Activated T-cell treated with anti-CD3 and anti-CD28 coated beads, Interleukin-2, amount 50 U/mL, for 72 hours (primary cell): Measurements from ENCODE around the gene KISS1R. TPM values are rescaled to one million over a fixed set of nuclear protein-coding genes. Genes with fewer than 3 reads are reported as not detected.

Source experiments
- ATAC-seq, 2 donors: fragments of 150-1000 bp; cut with Tn5 transposase; replicated peaks in 1 of 2; 2 replicates each; pipeline ENCODE4 v1.10.0; 2021; ENCODE audit warnings: moderate library complexity in 2 of 2, mild to moderate bottlenecking in 1 of 2
- DNase-seq, 2 donors: peaks; one replicate each; pipeline ENCODE4 v3.0.0; 2021 to 2022; ENCODE audit warnings: mixed read lengths in 1 of 2
- H3K27ac Mint-ChIP-seq: one replicate; pipeline ENCODE4 v1.8.0; 2022; ENCODE audit warnings: mild to moderate bottlenecking, moderate library complexity, mixed read lengths
- H3K27me3 Mint-ChIP-seq: one replicate; pipeline ENCODE4 v1.8.0; 2022; ENCODE audit warnings: low read depth, mixed read lengths
- H3K36me3 Mint-ChIP-seq, 2 donors: one replicate each; pipeline ENCODE4 v1.8.0; 2022; ENCODE audit warnings: mixed read lengths in 2 of 2, mild to moderate bottlenecking in 1 of 2; ENCODE audit not compliant: insufficient read depth in 2 of 2
- H3K4me1 Mint-ChIP-seq: one replicate; pipeline ENCODE4 v1.8.0; 2022; ENCODE audit warnings: low read depth, mixed read lengths
- H3K4me3 Mint-ChIP-seq, 2 donors: one replicate each; pipeline ENCODE4 v1.8.0; 2022; ENCODE audit warnings: mild to moderate bottlenecking in 2 of 2, mixed read lengths in 2 of 2, moderate library complexity in 2 of 2
- H3K9me3 Mint-ChIP-seq, 2 donors: one replicate each; pipeline ENCODE4 v1.8.0; 2022; ENCODE audit warnings: mixed read lengths in 2 of 2
- total RNA-seq, 2 donors: library from RNA; stranded (reverse); gene quantifications; one replicate each; pipeline ENCODE4 v1.2.3, GENCODE V29; 2022

The KISS1R gene
- 1 to 10 TPM; 1.0 to 3.6 TPM for total RNA-seq

DNA sequence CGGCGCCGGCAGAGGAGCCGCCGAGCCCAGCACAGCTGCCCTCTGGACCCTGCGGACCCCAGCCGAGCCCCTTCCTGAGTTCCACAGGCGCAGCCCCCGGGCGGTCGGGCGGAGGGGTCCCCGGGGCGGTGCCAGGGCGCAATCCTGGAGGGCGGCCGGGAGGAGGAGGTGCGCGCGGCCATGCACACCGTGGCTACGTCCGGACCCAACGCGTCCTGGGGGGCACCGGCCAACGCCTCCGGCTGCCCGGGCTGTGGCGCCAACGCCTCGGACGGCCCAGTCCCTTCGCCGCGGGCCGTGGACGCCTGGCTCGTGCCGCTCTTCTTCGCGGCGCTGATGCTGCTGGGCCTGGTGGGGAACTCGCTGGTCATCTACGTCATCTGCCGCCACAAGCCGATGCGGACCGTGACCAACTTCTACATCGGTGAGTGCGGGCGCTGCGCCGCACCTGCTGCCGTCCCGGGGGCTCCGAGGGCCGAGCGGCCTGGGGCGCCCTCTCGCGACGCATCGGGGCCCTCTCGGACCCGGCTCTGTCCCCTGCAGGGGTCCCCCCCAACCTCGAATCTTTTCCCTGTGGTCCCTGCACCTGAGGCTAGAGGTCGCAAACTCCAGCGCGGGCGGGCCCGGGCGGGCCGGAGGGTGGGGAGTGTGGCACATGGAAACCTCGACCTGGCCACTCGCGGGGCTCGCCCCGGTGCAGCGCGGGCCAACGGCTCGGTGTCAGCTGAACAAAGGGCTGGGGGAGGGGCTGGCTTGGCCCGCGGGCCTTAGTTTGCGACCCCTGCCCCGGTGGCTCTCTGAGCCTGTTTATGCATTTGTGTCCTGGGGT lies at the start of gene KISS1R:
TSS of gene KISS1R (plus strand) at position 11 of the 829 bp plus-strand sequence. CDS start at position 181, 170 bp downstream.
- no peaks in the 10 kb centered on the region for H3K9me3 Mint-ChIP-seq
- H3K4me1 Mint-ChIP-seq = peaks cover 28% of the 10 kb centered on the region
- DNase-seq (peak; percentile 62 to 76), ATAC-seq (peak; percentile 13 to 32)
- peak within 1 kb of the TSS; percentile 83 to 85 for H3K4me3 Mint-ChIP-seq
- H3K27ac Mint-ChIP-seq = no peak within 1 kb of the TSS
- H3K27me3 Mint-ChIP-seq = no peaks in the 10 kb centered on the region
- H3K36me3 Mint-ChIP-seq = no peaks in the 10 kb centered on the region

DNA sequence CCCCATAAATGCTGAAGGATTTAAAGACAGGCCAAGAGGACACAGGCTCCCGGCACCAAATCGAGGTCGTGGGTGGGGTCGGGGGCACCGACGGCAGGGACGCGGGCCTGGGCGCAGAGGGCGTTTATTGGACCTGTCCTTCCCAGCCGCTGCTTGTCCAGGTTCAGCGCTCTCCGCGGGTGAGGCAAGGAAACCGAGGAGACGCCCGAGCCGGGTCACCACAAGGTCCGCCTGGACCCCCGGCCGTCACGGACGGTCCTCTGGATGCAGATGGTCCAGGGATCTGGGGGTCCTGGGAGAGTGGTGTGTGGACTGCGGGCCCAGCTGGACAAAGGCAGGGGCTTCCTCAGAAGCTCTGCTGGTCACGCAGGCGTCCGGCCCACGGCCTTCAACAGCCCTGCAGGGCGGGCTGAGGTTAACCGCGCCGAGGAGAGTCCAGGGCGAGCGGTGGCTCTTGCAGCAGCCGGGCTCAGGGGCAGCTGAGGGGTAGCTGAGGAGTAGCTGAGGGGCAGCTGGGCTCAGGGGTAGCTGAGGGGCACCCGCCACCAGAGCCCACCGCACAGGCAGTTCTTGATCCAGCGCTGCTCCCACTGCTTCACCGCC lies 49.2 kb upstream of the KISS1R start:
- ATAC-seq = no peak
- H3K27ac Mint-ChIP-seq = no peak overlapping the region
- no peak for DNase-seq
- H3K4me1 Mint-ChIP-seq = peaks cover 20% of the 10 kb centered on the region
- H3K9me3 Mint-ChIP-seq = no peaks in the 10 kb centered on the region
- no peak overlapping the region for H3K4me3 Mint-ChIP-seq
- peaks cover 2 to 4% of the 10 kb centered on the region in 2 donors for H3K36me3 Mint-ChIP-seq
- H3K27me3 Mint-ChIP-seq = no peaks in the 10 kb centered on the region

DNA sequence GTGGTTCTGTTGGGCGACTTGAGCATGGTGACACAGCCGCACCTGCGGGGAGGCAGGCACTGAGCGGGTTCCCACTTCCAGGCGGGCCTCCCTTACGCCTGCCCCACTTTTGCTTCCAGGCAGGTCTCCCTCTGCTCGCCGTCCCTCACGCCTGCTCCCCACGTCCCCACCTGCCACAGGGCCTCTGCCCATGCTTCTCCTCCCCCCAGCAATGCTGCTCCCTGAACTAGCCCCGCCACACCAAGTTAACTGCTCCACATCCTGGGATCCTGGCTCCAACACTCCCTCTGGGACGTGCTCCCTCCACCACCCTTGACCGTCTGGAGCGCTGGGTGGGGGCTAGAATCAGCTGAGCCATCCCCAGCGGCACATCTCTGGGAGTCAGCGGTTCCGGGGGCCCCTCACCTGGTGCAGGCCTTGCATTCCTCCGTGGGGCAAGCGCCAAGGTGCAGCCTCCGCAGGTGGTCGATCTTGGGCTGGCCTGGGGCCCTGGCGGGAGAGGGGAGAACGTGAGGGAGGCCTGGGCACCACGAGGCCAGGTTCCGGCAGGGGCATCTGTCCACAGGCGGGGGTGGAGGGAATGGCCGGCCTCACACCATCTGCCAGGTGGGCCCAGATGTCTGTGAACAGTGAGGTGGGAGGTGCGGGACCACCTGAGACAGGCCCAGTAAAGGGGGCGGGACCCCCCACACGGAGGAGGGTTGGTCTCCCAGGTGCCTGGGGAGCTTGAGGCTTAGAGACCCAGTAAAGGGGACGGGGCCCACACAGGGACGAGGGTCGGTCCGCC lies 48.5 kb upstream of the KISS1R start:
- peaks cover 2 to 4% of the 10 kb centered on the region in 2 donors for H3K36me3 Mint-ChIP-seq
- H3K9me3 Mint-ChIP-seq = no peaks in the 10 kb centered on the region
- H3K27ac Mint-ChIP-seq = no peak overlapping the region
- no peaks in the 10 kb centered on the region for H3K27me3 Mint-ChIP-seq
- ATAC-seq = no peak
- peaks cover 14% of the 10 kb centered on the region for H3K4me1 Mint-ChIP-seq
- H3K4me3 Mint-ChIP-seq = no peak overlapping the region
- no peak for DNase-seq

DNA sequence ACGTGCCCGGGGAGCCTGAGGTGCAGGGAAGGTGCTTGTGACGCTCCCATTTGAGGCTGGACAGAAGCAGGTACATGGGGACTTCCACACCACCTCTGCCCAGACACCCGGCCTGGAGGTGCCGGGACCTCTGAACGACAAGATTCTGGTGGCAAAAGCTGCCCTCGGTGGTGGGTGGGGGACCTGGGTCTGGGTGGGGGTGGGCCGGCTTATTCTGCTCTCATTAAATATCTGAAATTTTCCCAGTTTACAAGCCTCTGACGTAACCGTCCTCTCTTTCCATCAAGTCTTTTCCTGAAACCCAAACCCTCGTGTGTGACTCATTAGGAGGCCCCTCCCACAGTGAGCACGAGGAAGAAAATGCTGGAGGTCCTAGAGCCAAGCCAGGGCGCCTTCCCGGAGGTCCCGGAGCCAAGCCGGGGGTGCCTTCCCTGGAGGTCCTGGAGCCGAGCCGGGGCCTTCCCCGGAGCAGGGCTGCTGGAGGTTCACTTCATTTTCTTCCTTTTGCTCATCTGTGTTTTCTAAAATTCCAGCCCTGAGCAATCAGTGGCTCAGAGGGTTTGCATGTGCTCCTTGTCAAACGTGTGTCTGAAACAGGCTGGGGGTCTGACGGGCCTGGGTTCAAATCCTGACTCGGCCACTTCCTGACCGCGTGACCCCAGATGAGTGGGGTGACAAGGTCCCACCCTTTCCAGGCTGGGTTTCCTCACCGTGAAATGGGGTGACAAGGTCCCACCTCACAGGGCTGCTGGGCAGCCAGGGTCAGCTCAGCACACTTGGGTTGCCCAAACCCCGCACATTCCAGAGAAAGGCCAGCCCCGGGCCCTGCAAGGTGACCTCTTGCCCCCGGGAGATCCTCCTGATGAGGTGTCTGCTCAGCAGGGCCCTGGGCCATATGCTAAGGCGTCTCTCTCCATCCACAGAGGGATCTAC lies 47.6 kb upstream of the KISS1R start:
- no peak for ATAC-seq
- H3K36me3 Mint-ChIP-seq = peaks cover 2 to 4% of the 10 kb centered on the region in 2 donors
- no peak overlapping the region for H3K27ac Mint-ChIP-seq
- H3K4me1 Mint-ChIP-seq = peaks cover 11% of the 10 kb centered on the region
- DNase-seq = no peak
- H3K9me3 Mint-ChIP-seq = no peaks in the 10 kb centered on the region
- no peak overlapping the region for H3K4me3 Mint-ChIP-seq
- no peaks in the 10 kb centered on the region for H3K27me3 Mint-ChIP-seq

DNA sequence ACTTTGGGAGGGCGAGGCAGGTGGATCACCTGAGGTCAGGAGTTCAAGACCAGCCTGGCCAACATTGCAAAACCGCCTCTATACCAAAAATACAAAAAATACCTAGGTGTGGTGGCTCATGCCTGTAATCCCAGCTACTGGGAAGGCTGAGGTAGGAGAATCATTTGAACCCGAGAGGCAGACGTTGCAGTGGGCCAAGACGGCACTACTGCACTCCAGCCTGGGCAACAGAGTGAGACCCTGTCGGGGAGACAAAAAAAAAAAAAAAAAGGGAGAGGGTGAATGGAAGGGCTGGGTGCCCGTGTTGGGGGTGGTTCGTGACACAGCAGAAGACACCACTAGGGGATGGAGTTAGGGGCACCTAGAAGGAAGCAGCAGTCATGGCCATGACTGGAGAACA lies 46.8 kb upstream of the KISS1R start:
- no peak for ATAC-seq
- Mint-ChIP-seq H3K9me3 (no peaks in the 10 kb centered on the region), H3K4me3 (peak overlapping the region; percentile 36 to 52), H3K27me3 (no peaks in the 10 kb centered on the region), H3K27ac (no peak overlapping the region), H3K4me1 (peaks cover 11% of the 10 kb centered on the region), H3K36me3 (peaks cover 2 to 4% of the 10 kb centered on the region in 2 donors)
- no peak for DNase-seq

DNA sequence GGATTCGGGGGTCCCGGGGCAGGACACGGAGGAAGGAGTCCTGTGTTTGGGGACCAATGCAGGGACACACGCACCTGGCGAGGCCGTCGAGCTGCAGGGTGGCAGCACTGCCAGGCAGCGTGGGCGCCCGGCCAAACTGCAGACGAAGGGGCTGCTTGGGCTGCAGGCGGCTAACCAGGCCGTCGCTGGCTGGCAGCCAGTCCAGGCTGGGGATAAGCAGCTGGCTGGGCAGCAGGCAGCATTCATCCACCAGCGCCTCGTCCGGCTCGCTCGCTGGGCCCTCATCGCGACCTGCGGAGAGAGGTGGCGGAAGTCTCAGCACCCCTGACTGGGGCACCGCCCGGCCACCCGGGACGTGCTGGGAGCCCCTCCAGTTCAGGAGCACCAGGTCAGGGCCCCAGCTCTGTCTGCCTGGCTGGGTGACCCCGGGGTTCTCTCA lies 46.2 kb upstream of the KISS1R start:
- no peak for ATAC-seq
- Mint-ChIP-seq H3K27ac (no peak overlapping the region), H3K9me3 (no peaks in the 10 kb centered on the region), H3K4me1 (peaks cover 11% of the 10 kb centered on the region), H3K27me3 (no peaks in the 10 kb centered on the region), H3K36me3 (peaks cover 2 to 4% of the 10 kb centered on the region in 2 donors), H3K4me3 (no peak overlapping the region)
- no peak for DNase-seq

DNA sequence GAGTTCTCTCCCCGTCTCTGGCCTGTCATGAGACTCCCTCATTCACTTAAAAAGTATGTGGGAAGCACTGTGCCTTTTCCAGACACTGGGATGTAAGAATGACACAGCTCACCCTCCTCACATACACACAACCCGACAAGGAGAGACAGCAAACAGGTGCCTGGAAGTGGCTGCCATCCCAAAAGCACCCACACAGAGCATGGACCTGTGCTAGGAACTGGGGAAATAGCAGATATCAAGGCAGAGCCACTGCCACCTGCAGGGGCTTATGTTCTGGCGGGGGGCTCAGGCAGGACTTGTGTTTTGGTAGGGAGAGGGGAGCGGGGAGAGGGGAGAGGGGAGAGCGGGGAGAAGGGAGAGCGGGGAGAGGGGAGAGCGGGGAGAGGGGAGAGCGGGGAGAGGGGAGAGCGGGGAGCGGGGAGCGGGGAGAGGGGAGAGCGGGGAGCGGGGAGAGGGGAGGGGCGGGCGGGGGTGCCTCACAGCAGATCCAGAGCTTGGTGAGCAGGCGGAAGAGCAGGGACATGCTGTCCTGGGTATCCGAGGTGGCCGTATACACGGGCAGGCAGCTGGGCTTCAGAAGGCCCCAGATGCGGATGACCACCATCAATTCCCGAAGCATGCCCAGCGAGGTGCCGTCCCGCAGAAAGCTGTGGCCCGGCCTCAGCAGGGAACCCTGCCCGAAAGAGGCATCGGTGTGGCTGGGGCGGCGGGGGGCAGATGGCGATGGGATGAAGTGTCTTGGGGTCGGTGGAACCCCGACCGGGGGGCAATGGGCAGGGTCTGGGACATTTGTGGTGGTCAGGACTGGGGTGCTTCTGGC lies 45.5 kb upstream of the KISS1R start:
- H3K36me3 Mint-ChIP-seq = peaks cover 2 to 4% of the 10 kb centered on the region in 2 donors
- DNase-seq (no peak), ATAC-seq (no peak)
- peaks cover 11% of the 10 kb centered on the region for H3K4me1 Mint-ChIP-seq
- H3K27ac Mint-ChIP-seq = peak overlapping the region; percentile 87
- H3K27me3 Mint-ChIP-seq = no peaks in the 10 kb centered on the region
- H3K4me3 Mint-ChIP-seq = peak overlapping the region; percentile 74 to 80
- H3K9me3 Mint-ChIP-seq = no peaks in the 10 kb centered on the region

DNA sequence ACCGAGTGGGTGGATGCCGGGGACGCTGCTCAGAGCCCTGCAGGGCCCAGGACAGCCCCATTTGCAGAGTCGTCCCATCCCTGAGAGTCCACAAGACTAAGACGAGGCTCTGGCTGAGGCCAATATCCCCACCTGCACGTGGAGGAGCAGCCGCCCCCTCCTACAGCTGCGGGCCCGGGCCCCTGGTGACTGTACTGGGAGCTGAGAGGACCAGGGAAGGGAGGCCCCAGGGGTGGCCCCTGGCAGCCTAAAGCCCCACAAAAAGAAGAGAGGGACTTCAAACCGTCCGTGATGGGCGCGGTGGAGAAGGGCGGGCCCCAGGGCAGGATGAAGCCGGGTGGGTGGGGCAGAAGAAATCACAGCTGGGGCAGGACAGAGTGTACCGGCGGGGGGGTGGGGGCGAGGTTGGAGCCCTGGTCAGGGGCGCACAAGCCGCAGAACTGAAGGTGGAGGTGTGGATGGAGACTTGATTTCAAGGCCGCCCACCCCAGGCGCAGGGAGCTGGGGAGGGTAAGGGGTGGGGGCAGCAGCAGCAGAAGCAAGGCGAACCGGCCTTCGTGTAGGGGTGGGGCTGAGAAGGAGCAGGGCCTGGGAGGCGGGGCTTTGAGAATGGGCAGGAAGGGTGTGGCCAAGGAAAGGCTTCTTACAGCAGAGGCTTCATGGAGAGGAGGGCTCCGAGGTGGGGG lies 44.7 kb upstream of the KISS1R start:
- peak; percentile 87 to 92 for DNase-seq

DNA sequence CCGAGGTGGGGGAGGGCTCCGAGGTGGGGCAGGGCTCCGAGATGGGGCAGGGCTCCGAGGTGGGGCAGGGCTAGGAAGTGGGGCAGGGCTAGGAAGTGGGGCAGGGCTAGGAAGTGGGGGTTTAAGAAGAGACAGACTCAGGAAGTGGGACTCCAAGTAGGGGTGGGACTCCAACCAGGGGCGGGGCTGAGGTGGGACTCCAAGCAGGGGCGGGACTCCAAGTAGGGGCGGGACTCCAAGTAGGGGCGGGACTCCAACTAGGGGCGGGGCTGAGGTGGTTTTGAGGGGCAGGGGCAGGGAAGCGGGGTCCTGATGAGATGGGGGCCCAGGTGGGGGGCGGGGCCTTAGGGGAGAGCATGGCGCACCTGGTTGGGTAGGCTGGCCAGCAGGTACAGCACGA lies 44.0 kb upstream of the KISS1R start:
- Mint-ChIP-seq H3K4me3 (peak overlapping the region; percentile 63 to 70), H3K27ac (no peak overlapping the region), H3K36me3 (peaks cover 0 to 4% of the 10 kb centered on the region in 2 donors), H3K9me3 (no peaks in the 10 kb centered on the region), H3K27me3 (no peaks in the 10 kb centered on the region), H3K4me1 (peaks cover 11% of the 10 kb centered on the region)
- peak; percentile 71 to 83 for DNase-seq
- ATAC-seq = peak; percentile 80 to 82

More for the DNA sequence above, 44.7 kb upstream of the KISS1R start:
- Mint-ChIP-seq H3K4me1 (peaks cover 11% of the 10 kb centered on the region), H3K9me3 (no peaks in the 10 kb centered on the region), H3K4me3 (peak overlapping the region; percentile 74 to 80), H3K27ac (peak overlapping the region; percentile 56), H3K36me3 (peaks cover 2 to 4% of the 10 kb centered on the region in 2 donors), H3K27me3 (no peaks in the 10 kb centered on the region)
- ATAC-seq = peak; percentile 88 to 89

DNA sequence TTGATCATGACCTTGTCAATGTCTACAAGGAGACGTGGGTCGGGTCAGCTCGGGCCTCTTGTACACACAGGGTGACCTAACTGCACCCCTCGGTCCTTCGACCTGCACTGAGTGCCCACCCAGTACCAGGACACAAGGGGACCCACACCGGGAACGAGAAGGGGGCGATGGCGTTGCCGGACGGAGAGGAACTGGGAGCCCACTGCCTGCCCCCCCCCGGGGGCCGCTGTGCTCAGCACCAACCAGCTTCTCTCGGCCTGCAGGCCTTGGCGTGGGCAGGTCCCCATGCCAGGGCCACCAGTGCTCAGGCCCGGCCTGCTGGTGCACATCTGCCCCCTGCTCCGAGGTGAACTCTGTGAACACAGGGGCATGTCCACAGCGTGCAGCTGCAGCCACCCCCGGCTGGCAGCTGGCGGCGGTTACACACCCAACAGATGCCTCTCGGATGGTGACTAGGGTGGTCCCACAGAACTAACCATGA lies 43.5 kb upstream of the KISS1R start:
- Mint-ChIP-seq H3K27me3 (no peaks in the 10 kb centered on the region), H3K36me3 (peaks cover 0 to 3% of the 10 kb centered on the region in 2 donors), H3K4me1 (peaks cover 11% of the 10 kb centered on the region), H3K27ac (no peak overlapping the region), H3K4me3 (no peak overlapping the region), H3K9me3 (no peaks in the 10 kb centered on the region)
- ATAC-seq = no peak
- no peak for DNase-seq

DNA sequence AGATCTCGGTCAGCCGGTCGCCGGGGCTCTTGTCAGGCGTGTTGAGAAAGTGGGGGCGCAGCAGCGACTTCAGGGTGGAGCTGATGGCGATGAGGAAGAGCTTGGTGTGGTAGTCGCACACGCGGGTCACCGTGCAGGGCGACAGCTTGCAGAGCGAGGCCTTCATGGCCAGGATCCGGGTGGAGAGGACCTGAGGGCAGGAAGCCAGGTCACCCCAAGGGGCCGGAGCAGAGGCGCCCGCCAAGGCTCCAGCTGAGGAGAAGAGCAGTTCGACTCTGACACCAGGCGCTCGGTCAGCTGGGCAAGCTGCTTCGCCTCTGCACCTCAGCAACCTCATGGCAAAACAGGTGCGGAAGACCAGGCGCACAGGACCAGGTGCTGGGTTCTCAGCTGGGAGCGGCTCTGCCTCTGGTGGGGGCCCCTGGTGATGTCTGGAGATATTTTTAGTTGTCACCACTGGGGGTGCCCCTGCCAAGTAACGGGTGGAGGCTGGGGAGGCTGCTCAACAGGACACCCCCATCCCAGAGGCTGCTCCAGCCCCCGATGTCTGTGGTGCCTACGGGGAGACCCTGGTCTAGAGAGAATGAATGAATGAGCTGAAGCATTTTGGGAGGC lies 41.8 kb upstream of the KISS1R start:
- no peak overlapping the region for H3K27ac Mint-ChIP-seq
- no peaks in the 10 kb centered on the region for H3K27me3 Mint-ChIP-seq
- H3K36me3 Mint-ChIP-seq = peaks cover 0 to 3% of the 10 kb centered on the region in 2 donors
- ATAC-seq (no peak), DNase-seq (no peak)
- no peak overlapping the region for H3K4me3 Mint-ChIP-seq
- no peaks in the 10 kb centered on the region for H3K9me3 Mint-ChIP-seq
- peaks cover 11% of the 10 kb centered on the region for H3K4me1 Mint-ChIP-seq
